GM18870 (cell line): ENCODE data around the gene AP3D1.

Experiments used
- ATAC-seq: cut with Tn5 transposase; IDR thresholded peaks from one replicate; pipeline ENCODE4 v1.9.1; 2021; ENCODE audit warnings: moderate library complexity; ENCODE audit not compliant: unreplicated experiment

Gene AP3D1

DNA sequence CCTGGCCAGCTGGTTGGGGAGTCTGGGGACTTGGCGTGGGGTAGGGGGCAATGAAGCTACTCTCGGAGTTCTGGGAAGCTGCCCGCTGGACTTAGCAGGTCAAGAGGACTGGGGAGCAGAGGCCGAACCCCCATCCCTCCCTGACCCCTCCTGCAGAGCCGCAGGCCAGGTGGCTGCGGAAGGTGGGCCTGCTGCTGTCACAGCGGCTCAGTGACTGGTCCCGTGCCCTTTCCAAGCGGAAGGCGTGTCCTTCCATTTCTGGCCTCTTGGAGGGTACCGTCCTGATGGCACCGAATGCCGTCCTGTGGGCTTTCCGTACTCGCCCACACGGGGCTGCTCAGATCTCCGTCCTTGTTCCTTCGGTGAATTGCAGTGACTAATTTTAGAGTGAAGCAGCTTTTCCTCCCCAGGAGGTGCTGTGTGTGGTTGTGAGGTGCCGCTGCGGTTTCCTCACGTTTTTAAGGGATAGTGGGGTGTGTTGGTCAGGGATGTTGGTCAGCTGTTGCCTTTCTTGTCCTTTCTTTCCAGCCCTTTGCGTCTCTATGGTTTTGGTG lies 33.1 kb upstream of the AP3D1 start:
- no peak for ATAC-seq

DNA sequence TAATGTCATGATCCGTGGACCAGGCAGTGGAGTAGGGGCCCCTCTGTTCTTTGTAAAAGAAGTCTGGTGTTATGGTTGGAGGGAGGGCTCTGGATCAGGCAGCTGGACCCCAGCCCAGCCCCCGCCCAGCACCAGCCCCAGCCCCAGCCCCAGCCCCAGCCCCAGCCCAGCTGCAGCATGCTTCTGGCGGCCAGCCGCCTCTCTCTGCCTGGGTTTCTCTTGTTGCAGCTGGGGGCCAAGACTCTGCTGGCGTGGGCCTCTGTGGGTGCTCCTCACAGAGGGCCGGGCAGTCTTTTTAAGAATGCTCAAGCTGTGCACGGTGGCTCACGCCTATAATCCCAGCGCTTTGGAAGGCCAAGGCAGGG lies 30.2 kb upstream of the AP3D1 start:
- no peak for ATAC-seq

DNA sequence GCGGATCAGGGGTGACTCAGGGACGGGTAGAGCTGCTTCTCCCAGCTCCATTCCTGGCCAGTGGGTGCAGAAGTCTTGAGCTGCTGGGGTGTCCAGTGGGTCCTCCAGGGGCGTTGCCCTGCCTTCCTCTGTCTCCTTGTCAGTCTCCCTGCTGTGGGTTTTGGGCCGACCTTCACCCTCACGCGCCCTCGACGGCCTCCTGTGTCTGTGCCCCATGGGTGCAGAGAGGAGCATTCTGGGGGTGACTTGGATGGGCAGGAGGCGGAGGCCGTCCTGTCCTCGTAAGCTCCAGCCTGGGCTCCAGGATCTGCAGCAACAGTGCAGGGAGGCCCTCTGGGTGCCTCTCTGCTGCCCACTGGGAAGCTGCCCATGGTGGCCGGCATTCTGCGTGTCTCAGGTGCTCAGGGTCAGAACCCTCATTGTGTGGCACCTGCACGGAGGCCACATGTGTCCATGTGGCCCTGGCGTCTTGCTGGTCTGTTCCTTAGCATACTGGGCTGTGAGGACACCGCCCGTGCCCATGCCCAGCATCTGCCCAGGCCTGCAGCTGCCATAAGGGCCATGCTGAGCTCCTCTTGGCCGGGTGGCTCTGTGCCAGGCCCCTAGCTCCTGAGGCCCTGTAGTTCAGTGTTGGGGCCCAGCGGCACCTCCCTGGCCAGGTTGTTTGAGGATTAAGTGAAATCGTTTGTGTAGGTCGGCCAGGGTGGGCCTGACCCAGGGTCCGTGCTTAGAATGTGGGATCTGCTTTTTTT lies 29.7 kb upstream of the AP3D1 start:
- no peak for ATAC-seq

- ATAC-seq, result no peak
Observed at GRCh38 chr19:2180114-2180513, 28.7 kb upstream of the AP3D1 start.

DNA sequence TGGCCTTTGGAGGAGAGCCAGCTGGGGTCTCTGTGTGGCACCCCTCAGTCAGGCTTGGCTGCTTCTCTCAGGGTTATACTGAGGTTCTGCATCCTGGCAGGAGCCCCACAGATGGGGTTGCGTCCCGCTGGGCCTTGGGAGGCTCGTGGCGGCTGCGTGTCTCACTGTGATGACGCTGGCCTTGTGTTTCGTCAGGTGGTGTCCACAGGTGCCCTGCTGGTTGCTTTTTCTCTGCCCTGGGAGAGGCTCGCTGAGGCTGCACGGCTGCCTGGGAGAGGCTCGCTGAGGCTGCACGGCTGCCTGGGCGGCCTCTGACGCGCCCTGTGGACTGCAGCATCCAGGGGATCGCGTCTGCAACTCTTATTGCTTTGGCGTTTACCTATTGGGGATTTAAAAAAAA lies 27.7 kb upstream of the AP3D1 start:
- ATAC-seq, result no peak

GRCh38 chr19:2176337-2176994 lies 25.1 kb upstream of the AP3D1 start:
- ATAC-seq, result no peak

- no peak for ATAC-seq
Observed at GRCh38 chr19:2175742-2176141, 24.4 kb upstream of the AP3D1 start.

DNA sequence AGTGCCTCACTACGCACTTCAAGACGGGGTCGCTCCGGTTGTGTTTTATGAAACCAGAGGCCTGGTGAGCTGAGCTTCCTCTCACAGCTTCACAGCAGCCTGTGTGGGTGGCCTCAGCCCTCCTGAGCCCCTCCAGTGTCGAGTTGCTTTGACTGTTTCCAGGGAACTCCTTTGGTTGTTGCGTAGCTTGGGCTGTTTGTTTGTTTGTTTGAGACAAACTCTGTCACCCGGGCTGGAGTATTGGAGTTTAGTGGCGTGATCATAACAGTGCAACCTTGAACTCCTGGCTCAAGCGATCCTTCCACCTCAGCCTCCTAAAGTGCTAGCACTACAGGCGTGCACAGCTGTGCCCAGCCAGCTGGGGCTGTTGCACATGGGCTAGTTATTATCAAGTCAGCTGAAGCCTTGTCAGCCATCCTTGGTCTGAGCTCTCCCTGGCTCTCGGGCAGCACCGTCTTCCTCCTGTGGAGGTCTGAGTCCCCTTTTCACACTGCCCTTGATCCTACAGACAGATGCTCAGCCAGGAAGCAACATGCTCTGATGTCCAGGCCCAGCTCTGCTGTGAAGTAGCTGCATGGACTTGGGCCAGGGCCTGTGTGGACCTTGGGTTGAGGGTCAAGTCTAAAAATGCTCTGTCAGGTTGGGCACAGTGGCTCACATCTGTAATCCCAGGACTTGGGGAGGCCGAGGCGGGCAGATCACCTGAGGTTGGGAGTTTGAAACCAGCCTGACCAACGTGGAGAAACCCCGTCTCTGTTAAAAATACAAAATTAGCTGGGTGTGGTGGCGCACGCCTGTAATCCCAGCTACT lies 22.6 kb upstream of the AP3D1 start:
- no peak for ATAC-seq

DNA sequence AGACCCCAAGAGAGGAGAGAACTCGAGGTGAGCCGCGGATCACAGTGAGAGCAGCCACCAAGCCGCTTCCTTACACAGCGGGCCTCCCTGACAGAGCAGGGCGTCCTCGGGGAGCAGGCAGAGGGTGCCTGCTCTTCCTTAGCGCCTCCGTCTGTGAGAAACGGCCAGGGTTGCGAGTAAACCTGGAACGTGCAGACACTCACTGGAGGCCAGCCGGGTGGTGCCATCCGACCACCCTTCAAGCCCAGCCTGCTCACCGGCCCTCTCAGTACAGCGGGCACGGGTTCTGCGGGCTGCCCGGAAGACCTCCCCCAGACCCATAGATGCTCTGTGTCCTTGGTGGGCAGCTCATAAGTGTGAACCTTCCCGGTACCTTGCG lies 22.0 kb upstream of the AP3D1 start:
- ATAC-seq, result no peak

DNA sequence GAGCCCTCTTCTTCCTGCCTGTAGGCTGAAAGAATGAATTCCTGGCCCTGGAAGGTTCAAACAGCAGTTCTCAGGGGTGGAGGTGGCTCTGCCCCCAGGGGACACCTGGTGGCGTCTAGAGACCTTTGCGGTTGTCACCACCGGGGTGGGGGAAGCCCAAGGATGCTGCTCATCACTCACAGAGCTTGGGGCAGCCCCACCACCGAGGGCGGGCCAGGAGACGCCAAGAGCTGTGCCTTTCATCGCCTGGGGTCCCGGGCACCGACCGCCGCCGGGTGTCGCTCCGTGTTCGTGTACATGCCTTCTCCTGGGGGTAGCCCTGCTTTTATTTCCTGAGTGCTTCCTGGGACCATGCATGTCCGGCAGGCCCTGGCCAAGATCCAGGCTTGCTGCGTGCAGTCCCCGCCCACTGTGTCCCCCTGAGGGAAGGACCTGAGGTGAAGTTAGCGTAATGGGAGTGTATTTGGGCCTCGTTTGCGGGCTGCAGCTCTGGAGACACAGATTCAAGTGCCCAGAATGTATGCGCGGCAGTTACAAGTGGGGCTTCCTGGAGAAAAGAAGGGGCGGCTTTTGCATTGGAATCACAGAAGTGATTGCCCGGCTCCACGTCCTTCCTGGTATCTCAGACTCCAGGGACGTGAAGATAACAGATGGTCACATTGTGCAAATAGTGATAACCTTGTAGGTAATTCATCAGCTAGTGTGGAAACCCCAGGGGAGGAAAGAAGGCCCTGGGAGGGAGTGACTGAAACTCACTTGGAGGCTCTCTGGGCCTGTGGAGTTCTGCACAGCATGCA lies 20.2 kb upstream of the AP3D1 start:
- peak; percentile 35 for ATAC-seq

GRCh38 chr19:2170987-2171348 lies 19.6 kb upstream of the AP3D1 start:
- ATAC-seq, result peak; percentile 9

GRCh38 chr19:2170219-2170618 lies 18.9 kb upstream of the AP3D1 start:
- no peak for ATAC-seq

GRCh38 chr19:2168619-2169424 lies 17.5 kb upstream of the AP3D1 start:
- ATAC-seq, result peak; percentile 46

DNA sequence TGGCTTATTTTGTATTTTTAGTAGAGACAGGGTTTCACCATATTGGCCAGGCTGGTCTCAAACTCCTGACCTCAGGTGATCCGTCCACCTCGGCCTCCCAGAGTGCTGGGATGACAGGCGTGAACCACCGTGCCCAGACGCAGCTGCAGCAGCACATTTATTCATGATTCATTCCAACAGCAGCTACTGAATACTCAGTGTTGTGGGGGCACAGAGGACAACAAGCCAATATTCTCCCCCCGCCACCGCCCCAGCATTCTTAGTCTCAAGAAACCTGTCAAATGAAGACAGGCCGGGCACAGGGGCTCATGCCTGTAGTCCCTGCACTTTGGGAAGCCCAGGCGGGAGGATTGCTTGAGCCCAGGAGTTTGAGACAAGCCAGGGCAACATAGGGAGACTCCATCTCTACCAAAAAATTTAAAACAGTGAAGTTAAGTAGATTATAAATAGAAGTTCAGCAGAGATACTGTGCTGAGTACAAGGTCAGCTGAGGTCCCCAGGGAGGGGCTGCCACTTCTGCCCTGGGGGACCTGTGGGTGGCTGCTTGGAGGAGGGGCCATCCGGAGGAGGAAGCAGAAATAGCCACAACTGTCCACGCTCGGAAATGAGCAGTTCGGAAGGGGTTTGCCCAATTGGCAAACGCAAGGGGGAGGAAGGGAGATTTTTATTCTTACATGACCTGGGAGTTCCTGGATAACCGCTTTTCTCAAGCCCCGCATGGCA lies 16.7 kb upstream of the AP3D1 start:
- ATAC-seq, result peak; percentile 21

GRCh38 chr19:2166741-2167738 lies 15.7 kb upstream of the AP3D1 start:
- ATAC-seq, result no peak

DNA sequence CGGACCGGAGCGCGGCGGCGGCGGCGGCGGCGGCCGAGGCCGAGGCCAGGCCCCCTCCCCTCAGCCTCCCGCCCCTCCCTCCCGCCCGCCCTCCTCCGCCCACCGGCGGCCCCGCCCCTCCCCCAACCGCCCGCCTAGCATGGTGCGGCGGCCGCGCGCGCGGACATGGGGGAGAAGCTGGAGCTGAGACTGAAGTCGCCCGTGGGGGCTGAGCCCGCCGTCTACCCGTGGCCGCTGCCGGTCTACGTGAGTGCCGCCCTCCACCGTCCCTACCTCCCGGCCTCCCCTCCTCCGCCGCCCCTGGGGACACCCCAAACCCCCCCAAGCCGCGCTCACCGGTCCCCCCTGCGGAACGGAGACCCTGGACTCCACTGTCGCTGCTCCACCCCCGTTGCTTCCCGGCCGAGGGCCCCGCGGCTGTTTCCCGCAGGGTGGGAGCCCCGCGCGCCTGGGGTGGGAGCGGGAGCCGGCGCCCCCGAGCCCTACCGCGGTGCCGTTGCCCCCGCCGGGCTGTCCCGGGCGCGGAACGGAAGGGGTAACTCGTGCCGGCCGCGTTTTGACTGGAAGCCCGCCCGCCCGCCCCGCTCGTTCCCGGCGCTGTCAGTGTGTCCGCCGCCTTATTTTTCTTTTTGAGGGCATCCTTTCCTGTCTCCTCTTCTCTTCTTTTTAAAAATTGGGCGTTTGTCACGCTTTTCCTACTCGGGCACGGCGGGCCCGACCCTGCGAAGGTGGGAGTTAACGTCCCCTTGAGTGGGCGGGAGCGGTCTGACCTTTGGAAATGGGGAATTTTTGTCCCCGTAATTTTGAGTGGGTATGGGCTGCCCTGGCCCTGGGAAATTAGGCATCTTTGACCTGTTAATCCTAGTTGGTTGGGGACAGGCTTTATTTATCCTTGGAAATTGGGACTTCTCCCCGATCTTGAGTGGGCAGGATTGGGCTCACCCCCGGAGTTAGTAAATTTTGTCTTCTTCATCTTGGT lies 12.9 kb upstream of the AP3D1 start:
- no peak for ATAC-seq

- no peak for ATAC-seq
Observed at GRCh38 chr19:2160379-2160778, 9.0 kb upstream of the AP3D1 start.
